HG03457 (cell line): ENCODE data around the gene GPC3.

Experiments
- ATAC-seq: cut with Tn5 transposase; IDR thresholded peaks from one replicate; pipeline ENCODE4 v1.9.1; 2021; ENCODE audit warnings: moderate number of reproducible peaks; ENCODE audit not compliant: unreplicated experiment

GPC3 gene

GRCh38 chrX:133576876-133577275 lies 408.5 kb downstream of the GPC3 start:
- ATAC-seq = no peak

- no peak for ATAC-seq
These were observed 409.8 kb downstream of the GPC3 start for GRCh38 chrX:133575501-133576136.

- ATAC-seq = no peak
These were observed 410.7 kb downstream of the GPC3 start for GRCh38 chrX:133574716-133575115.

- no peak for ATAC-seq
These were observed 414.8 kb downstream of the GPC3 start for GRCh38 chrX:133570549-133570948.

GRCh38 chrX:133569217-133569616 lies 416.2 kb downstream of the GPC3 start:
- no peak for ATAC-seq

- no peak for ATAC-seq
These were observed 417.3 kb downstream of the GPC3 start for GRCh38 chrX:133568109-133568508.

GRCh38 chrX:133566876-133567275 lies 418.5 kb downstream of the GPC3 start:
- no peak for ATAC-seq

GRCh38 chrX:133563705-133564104 lies 421.7 kb downstream of the GPC3 start:
- no peak for ATAC-seq

GRCh38 chrX:133561251-133561650 lies 424.1 kb downstream of the GPC3 start:
- no peak for ATAC-seq

GRCh38 chrX:133559909-133560308 lies 425.5 kb downstream of the GPC3 start:
- no peak for ATAC-seq

GRCh38 chrX:133555782-133556458 lies 429.5 kb downstream of the GPC3 start:
- ATAC-seq = no peak

- no peak for ATAC-seq
These were observed 434.5 kb downstream of the GPC3 start for GRCh38 chrX:133550665-133551485.

GRCh38 chrX:133549295-133549933 lies 436.0 kb downstream of the GPC3 start:
- ATAC-seq = no peak

- no peak for ATAC-seq
These were observed 439.0 kb downstream of the GPC3 start for GRCh38 chrX:133546441-133546840.

- no peak for ATAC-seq
These were observed 440.6 kb downstream of the GPC3 start for GRCh38 chrX:133544778-133545177.

- no peak for ATAC-seq
These were observed 441.3 kb downstream of the GPC3 start for GRCh38 chrX:133544115-133544514.

GRCh38 chrX:133543654-133544053 lies 441.7 kb downstream of the GPC3 start:
- ATAC-seq = no peak

- ATAC-seq = no peak
These were observed 442.9 kb downstream of the GPC3 start for GRCh38 chrX:133542476-133542875.

- no peak for ATAC-seq
These were observed 444.4 kb downstream of the GPC3 start for GRCh38 chrX:133541021-133541420.

- ATAC-seq = no peak
These were observed 447.2 kb downstream of the GPC3 start for GRCh38 chrX:133538148-133538547.

- ATAC-seq = no peak
These were observed 448.3 kb downstream of the GPC3 start for GRCh38 chrX:133537142-133537541.
